CD14-positive monocyte (primary cell): Measurements from ENCODE around the gene DNMT3A. TPM values are rescaled to one million over a fixed set of nuclear protein-coding genes. Genes with fewer than 3 reads are reported as not detected.

ENCODE experiments used
- DNase-seq, 3 donors: peaks; one replicate each; pipeline ENCODE4 v3.0.0-alpha.2; 2011 to 2022
- H2AFZ ChIP-seq: 2 replicates; pipeline ENCODE4 v1.6.0; 2012; ENCODE audit warnings: mild to moderate bottlenecking, low read depth, low read length, inconsistent platforms; ENCODE audit not compliant: insufficient read depth, poor library complexity, severe bottlenecking
- H3K27ac ChIP-seq, 2 donors: 1 replicate in 1 of 2; 2 replicates in 1 of 2; pipeline ENCODE4 v1.5.1; 2012 to 2013; ENCODE audit warnings: low read length in 2 of 2, control low read depth in 1 of 2, inconsistent platforms in 1 of 2, low read depth in 1 of 2, mild to moderate bottlenecking in 1 of 2
- H3K27me3 ChIP-seq, 2 donors: one replicate each; pipeline versions ENCODE4 v1.6.0 to v1.6.1; 2011 to 2013; ENCODE audit warnings: low read length in 2 of 2; ENCODE audit not compliant: control insufficient read depth in 2 of 2, insufficient read depth in 2 of 2
- H3K36me3 ChIP-seq, 2 donors: replicated peaks in 1 of 2; 1 replicate in 1 of 2; 2 replicates in 1 of 2; pipeline versions ENCODE4 v1.5.1 to v1.6.1; 2012 to 2013; ENCODE audit warnings: low read length in 2 of 2, control low read depth in 1 of 2, inconsistent platforms in 1 of 2, mild to moderate bottlenecking in 1 of 2; ENCODE audit not compliant: insufficient read depth in 2 of 2, control insufficient read depth in 1 of 2
- H3K4me1 ChIP-seq, 2 donors: 1 replicate in 1 of 2; 2 replicates in 1 of 2; pipeline versions ENCODE4 v1.5.1 to v1.6.1; 2012 to 2013; ENCODE audit warnings: low read length in 2 of 2, control low read depth in 1 of 2, inconsistent platforms in 1 of 2, mild to moderate bottlenecking in 1 of 2, moderate library complexity in 1 of 2; ENCODE audit not compliant: insufficient read depth in 2 of 2, control insufficient read depth in 1 of 2
- H3K4me2 ChIP-seq: replicated peaks from 2 replicates; pipeline ENCODE3; 2012; ENCODE audit warnings: low read length, moderate library complexity, mild to moderate bottlenecking; ENCODE audit not compliant: poor library complexity, severe bottlenecking; ENCODE audit errors: extremely low read depth
- H3K4me3 ChIP-seq, 3 experiments: fragments of 200-600 bp in 1 of 3; sonication (generic) in 1 of 3; replicated peaks in 1 of 3; 1 replicate in 2 of 3; 2 replicates in 1 of 3; pipeline ENCODE4 v1.5.1; 2011 to 2013; ENCODE audit warnings: low read length in 3 of 3, mild to moderate bottlenecking in 3 of 3, control low read depth in 2 of 3, low read depth in 2 of 3, inconsistent platforms in 1 of 3, moderate library complexity in 1 of 3
- H3K79me2 ChIP-seq: 2 replicates; pipeline ENCODE4 v1.6.0; 2012; ENCODE audit warnings: mild to moderate bottlenecking, control low read depth, inconsistent platforms, low read length, moderate library complexity; ENCODE audit not compliant: insufficient read depth
- H3K9ac ChIP-seq: 2 replicates; pipeline ENCODE4 v1.6.0; 2017; ENCODE audit warnings: low read length, mild to moderate bottlenecking; ENCODE audit not compliant: insufficient read depth, poor library complexity, severe bottlenecking
- H3K9me3 ChIP-seq, 2 donors: replicated peaks in 1 of 2; 1 replicate in 1 of 2; 2 replicates in 1 of 2; pipeline versions ENCODE4 v1.5.1 to v1.6.1; 2012 to 2013; ENCODE audit warnings: low read length in 2 of 2, control low read depth in 1 of 2; ENCODE audit not compliant: control insufficient read depth in 1 of 2, insufficient read depth in 1 of 2
- H4K20me1 ChIP-seq: 2 replicates; pipeline ENCODE4 v1.6.0; 2012; ENCODE audit warnings: mild to moderate bottlenecking, low read length, control low read depth, moderate library complexity; ENCODE audit not compliant: insufficient read depth
- H3K27ac Mint-ChIP-seq, 7 donors: one replicate each; pipeline ENCODE4 v1.8.0; 2020; ENCODE audit warnings: mild to moderate bottlenecking in 7 of 7, mixed read lengths in 7 of 7, moderate library complexity in 6 of 7, inconsistent platforms in 2 of 7
- H3K27me3 Mint-ChIP-seq, 3 donors: one replicate each; pipeline ENCODE4 v1.8.0; 2021 to 2022; ENCODE audit warnings: low read depth in 3 of 3, mild to moderate bottlenecking in 3 of 3, mixed read lengths in 3 of 3, moderate library complexity in 3 of 3, inconsistent platforms in 1 of 3
- H3K36me3 Mint-ChIP-seq, 2 donors: one replicate each; pipeline ENCODE4 v1.8.0; 2020; ENCODE audit warnings: mixed read lengths in 2 of 2, inconsistent platforms in 1 of 2, mild to moderate bottlenecking in 1 of 2
- H3K4me1 Mint-ChIP-seq: one replicate; pipeline ENCODE4 v1.8.0; 2020; ENCODE audit warnings: mild to moderate bottlenecking, mixed read lengths
- H3K4me3 Mint-ChIP-seq, 2 donors: one replicate each; pipeline ENCODE4 v1.8.0; 2020; ENCODE audit warnings: mild to moderate bottlenecking in 2 of 2, mixed read lengths in 2 of 2, moderate library complexity in 1 of 2
- H3K9me3 Mint-ChIP-seq, 7 donors: one replicate each; pipeline ENCODE4 v1.8.0; 2020 to 2022; ENCODE audit warnings: mixed read lengths in 7 of 7, mild to moderate bottlenecking in 6 of 7, moderate library complexity in 6 of 7, inconsistent platforms in 2 of 7
- WGBS: methylation state at CpG from one replicate; pipeline ENCODE4 v1.1.5; 2013; ENCODE audit warnings: missing lambda C conversion rate; ENCODE audit not compliant: insufficient coverage; 5-methylcytosine and 5-hydroxymethylcytosine counted together
- intact Hi-C, 2 donors: fragments of 100-400 bp; cut with micrococcal nuclease; formaldehyde crosslinking; loops; one replicate each; pipeline versions ENCODE4 v1.15.0 to v1.15.1; 2023
- polyA plus RNA-seq, 3 donors: library from polyadenylated mRNA; depleted of rRNA in 1 of 3; unstranded in 2 of 3; stranded (reverse) in 1 of 3; fragments of 300-500 nt in 2 of 3; fragments of >200 nt in 1 of 3; fragmentation: Illumina TruSeq in 2 of 3; gene quantifications; 1 replicate in 2 of 3; 2 replicates in 1 of 3; pipeline ENCODE4 v1.2.3, GENCODE V29; 2012 to 2021
- TF ChIP-seq, protein P1 (sequence below): fragments of 200-600 bp; IDR thresholded peaks from one replicate; pipeline ENCODE4 v1.8.0; 2022; ENCODE audit warnings: antibody characterized with exemption, mild to moderate bottlenecking

The DNMT3A gene
- polyA plus RNA-seq, 3 donors: 1.7 to 7.9 (median 2.7) TPM

DNA sequence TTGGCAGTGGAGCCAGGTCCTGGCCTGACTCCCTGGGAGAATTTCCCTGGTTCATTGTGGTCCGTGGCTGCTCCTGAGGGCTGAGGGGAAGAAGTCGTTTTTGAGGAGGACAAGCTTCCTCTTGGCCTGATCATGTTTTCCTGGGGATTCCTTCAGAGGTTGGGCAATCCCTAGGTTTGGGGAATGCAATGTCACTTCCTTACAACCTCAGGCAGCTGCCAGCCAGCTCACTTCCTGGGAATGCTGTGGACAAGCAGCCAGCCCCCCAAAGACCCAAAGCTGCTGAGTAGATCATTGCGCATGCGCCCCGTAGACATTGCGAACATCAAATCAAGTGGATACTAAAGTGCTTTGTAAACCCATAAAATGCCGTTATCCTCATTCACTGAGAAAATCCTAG lies 7.7 kb upstream of the DNMT3A start:
- H4K20me1 ChIP-seq: no peaks in the 10 kb centered on the region
- intact Hi-C loops: loop anchor here in 1 of 2 donors (10.0 kb wide), 1 partner anchor 75 kb away; no protein-coding TSS in a partner anchor
- H3K79me2 ChIP-seq: no peaks in the 10 kb centered on the region
- TF ChIP-seq, protein P1, sequence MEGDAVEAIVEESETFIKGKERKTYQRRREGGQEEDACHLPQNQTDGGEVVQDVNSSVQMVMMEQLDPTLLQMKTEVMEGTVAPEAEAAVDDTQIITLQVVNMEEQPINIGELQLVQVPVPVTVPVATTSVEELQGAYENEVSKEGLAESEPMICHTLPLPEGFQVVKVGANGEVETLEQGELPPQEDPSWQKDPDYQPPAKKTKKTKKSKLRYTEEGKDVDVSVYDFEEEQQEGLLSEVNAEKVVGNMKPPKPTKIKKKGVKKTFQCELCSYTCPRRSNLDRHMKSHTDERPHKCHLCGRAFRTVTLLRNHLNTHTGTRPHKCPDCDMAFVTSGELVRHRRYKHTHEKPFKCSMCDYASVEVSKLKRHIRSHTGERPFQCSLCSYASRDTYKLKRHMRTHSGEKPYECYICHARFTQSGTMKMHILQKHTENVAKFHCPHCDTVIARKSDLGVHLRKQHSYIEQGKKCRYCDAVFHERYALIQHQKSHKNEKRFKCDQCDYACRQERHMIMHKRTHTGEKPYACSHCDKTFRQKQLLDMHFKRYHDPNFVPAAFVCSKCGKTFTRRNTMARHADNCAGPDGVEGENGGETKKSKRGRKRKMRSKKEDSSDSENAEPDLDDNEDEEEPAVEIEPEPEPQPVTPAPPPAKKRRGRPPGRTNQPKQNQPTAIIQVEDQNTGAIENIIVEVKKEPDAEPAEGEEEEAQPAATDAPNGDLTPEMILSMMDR: no peak
- H3K4me1 ChIP-seq: peaks cover 10 to 12% of the 10 kb centered on the region in 2 donors
- peaks cover 0 to 7% of the 10 kb centered on the region in 2 donors for H3K9me3 ChIP-seq
- no peaks in the 10 kb centered on the region for H3K27me3 ChIP-seq
- no peak overlapping the region for H3K9ac ChIP-seq
- Mint-ChIP-seq H3K27ac (no peak overlapping the region), H3K4me1 (peaks cover 13% of the 10 kb centered on the region), H3K9me3 (peaks cover 5 to 13% (median 9%) of the 10 kb centered on the region in 7 donors), H3K36me3 (no peaks in the 10 kb centered on the region), H3K27me3 (peaks cover 8 to 15% (median 15%) of the 10 kb centered on the region in 3 donors), H3K4me3 (no peak overlapping the region)
- no peak overlapping the region for H3K4me3 ChIP-seq
- no peaks in the 10 kb centered on the region for H3K36me3 ChIP-seq
- no peak for DNase-seq
- H3K4me2 ChIP-seq: no peak overlapping the region
- 71% methylated on average over 7 of the region's 7 CpGs for WGBS
- no peak overlapping the region for H2AFZ ChIP-seq
- no peak overlapping the region for H3K27ac ChIP-seq

DNA sequence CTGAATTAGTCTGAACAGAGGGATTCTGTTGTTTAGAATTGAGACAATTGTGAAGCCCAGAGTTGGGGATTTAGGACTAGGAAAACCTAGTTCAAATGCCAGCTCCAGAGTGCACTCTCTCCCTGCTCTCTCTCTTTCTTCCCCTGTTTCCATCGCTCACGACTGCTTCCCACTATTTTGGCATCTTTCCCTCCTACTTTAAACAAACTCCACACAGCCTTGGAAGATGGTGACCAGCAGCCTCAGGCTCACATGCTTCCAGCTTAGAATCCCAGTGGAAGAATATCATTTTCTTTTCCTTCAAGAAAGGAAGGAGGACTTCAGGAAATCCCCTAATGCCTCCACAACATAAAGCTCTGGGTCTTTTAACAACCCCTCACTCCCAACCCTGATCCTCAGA lies 6.1 kb upstream of the DNMT3A start:
- TF ChIP-seq, protein P1: no peak
- intact Hi-C loops: loop anchor here in 1 of 2 donors (10.0 kb wide), 1 partner anchor 73 kb away; no protein-coding TSS in a partner anchor
- Histone ChIP-seq H3K4me2 (no peak overlapping the region), H2AFZ (no peak overlapping the region), H3K9me3 (peaks cover 0 to 7% of the 10 kb centered on the region in 2 donors), H3K27me3 (peaks cover 0 to 5% of the 10 kb centered on the region in 2 donors), H3K9ac (no peak overlapping the region), H3K27ac (no peak overlapping the region), H3K36me3 (no peaks in the 10 kb centered on the region), H3K4me3 (no peak overlapping the region), H4K20me1 (peaks cover 2% of the 10 kb centered on the region), H3K4me1 (peaks cover 10 to 15% of the 10 kb centered on the region in 2 donors), H3K79me2 (no peaks in the 10 kb centered on the region)
- Mint-ChIP-seq H3K27me3 (peaks cover 14 to 21% (median 18%) of the 10 kb centered on the region in 3 donors), H3K36me3 (no peaks in the 10 kb centered on the region), H3K4me1 (peaks cover 13% of the 10 kb centered on the region), H3K27ac (no peak overlapping the region), H3K4me3 (no peak overlapping the region), H3K9me3 (peaks cover 5 to 13% (median 9%) of the 10 kb centered on the region in 7 donors)
- whole genome bisulfite sequencing: 85% methylated on average over 2 of the region's 2 CpGs
- no peak for DNase-seq
